Measurements from ENCODE around the gene RBM27.
A peak's percentile ranks its signal among the peaks of the same experiment; 100 is the strongest.
"Not testable (repeated sequence)": the region's sequence is repeated elsewhere in the genome, so short reads cannot be mapped to it uniquely, and the experiment has no call there.

Gene RBM27

GRCh38 chr5:146203011-146203871 is at the start of gene RBM27:
Gene RBM27, plus strand, starts transcription at chr5:146203605. Its CDS starts 161 bp downstream, at chr5:146203766.
- peak; percentile 97 for DNase-seq (ENCODE audit: low read depth)

- no peak for DNase-seq (ENCODE audit: low read depth)
These were observed 45.1 kb upstream of the RBM27 start for GRCh38 chr5:146158255-146158654.

- no peak for DNase-seq (ENCODE audit: low read depth)
These were observed 39.0 kb upstream of the RBM27 start for GRCh38 chr5:146164382-146164781.

- DNase-seq (ENCODE audit: low read depth), result no peak
These were observed 37.9 kb upstream of the RBM27 start for GRCh38 chr5:146165460-146165859.

- no peak for DNase-seq (ENCODE audit: low read depth)
These were observed 37.5 kb upstream of the RBM27 start for GRCh38 chr5:146165903-146166302.

- no peak for DNase-seq (ENCODE audit: low read depth)
These were observed 34.3 kb upstream of the RBM27 start for GRCh38 chr5:146169076-146169475.

- not testable (repeated sequence) for DNase-seq (ENCODE audit: low read depth)
These were observed 30.4 kb upstream of the RBM27 start for GRCh38 chr5:146173049-146173448.

GRCh38 chr5:146173597-146173996 is 29.8 kb upstream of the RBM27 start:
- no peak for DNase-seq (ENCODE audit: low read depth)

- DNase-seq (ENCODE audit: low read depth), result no peak
These were observed 26.6 kb upstream of the RBM27 start for GRCh38 chr5:146176805-146177204.

- DNase-seq (ENCODE audit: low read depth), result no peak
These were observed 23.7 kb upstream of the RBM27 start for GRCh38 chr5:146179696-146180095.

GRCh38 chr5:146183403-146183802 is 20.0 kb upstream of the RBM27 start:
- DNase-seq (ENCODE audit: low read depth), result not testable (repeated sequence)

GRCh38 chr5:146185161-146185560 is 18.2 kb upstream of the RBM27 start:
- no peak for DNase-seq (ENCODE audit: low read depth)

- peak; percentile 76 for DNase-seq (ENCODE audit: low read depth)
These were observed 15.0 kb upstream of the RBM27 start for GRCh38 chr5:146188358-146188757.

GRCh38 chr5:146192571-146193043 is 10.8 kb upstream of the RBM27 start:
- no peak for DNase-seq (ENCODE audit: low read depth)

- DNase-seq (ENCODE audit: low read depth), result no peak
These were observed 10.1 kb upstream of the RBM27 start for GRCh38 chr5:146193285-146193684.

GRCh38 chr5:146194997-146195396 is 8.4 kb upstream of the RBM27 start:
- DNase-seq (ENCODE audit: low read depth), result not testable (repeated sequence)

- no peak for DNase-seq (ENCODE audit: low read depth)
These were observed 6.9 kb upstream of the RBM27 start for GRCh38 chr5:146196459-146197048.

GRCh38 chr5:146199176-146199815 is 4.1 kb upstream of the RBM27 start:
- DNase-seq (ENCODE audit: low read depth), result no peak

- DNase-seq (ENCODE audit: low read depth), result not testable (repeated sequence)
These were observed 1.6 kb upstream of the RBM27 start for GRCh38 chr5:146201795-146202194.

- DNase-seq (ENCODE audit: low read depth), result no peak
These were observed 427 bp downstream of the RBM27 start for GRCh38 chr5:146203872-146204192.

- no peak for DNase-seq (ENCODE audit: low read depth)
These were observed 2.2 kb downstream of the RBM27 start for GRCh38 chr5:146205499-146206202.

- no peak for DNase-seq (ENCODE audit: low read depth)
These were observed 2.9 kb downstream of the RBM27 start for GRCh38 chr5:146206257-146206656.

Measured in HS-5 (cell line).